Measurements from ENCODE around the gene PLB1.

The PLB1 gene

DNA sequence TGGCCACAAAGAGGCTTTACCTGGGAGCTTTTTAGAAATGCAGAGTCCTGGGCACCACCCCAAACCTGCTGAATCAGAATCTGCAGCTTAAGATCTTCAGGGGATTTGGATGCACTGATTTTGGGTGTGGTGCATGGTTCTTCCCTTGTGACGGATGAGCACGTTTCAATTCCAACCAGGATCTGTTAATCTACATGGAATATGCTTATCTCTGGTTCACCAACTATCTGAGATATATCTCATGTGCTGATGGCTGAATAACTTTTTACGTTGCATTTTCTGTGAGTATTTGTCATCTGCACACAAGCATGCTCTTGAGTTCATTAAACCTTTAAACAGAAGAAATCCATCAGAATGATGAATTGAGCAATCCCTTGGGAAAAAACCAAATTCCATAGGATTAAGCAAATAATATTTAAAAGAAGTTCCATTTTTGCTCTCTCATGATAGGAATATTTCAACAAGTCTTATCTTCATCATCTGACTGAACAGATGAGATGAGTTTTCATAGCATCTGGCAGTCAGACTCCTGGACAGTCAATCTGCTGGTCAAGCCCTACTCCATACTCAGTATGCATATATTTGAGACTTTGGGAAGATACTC is 120.6 kb downstream of the PLB1 start:
- no peak for DNase-seq

GRCh38 chr2:28617502-28618184 is 121.8 kb downstream of the PLB1 start:
- no peak for DNase-seq

- no peak for DNase-seq
Measured at GRCh38 chr2:28618221-28619141, 122.6 kb downstream of the PLB1 start.

DNA sequence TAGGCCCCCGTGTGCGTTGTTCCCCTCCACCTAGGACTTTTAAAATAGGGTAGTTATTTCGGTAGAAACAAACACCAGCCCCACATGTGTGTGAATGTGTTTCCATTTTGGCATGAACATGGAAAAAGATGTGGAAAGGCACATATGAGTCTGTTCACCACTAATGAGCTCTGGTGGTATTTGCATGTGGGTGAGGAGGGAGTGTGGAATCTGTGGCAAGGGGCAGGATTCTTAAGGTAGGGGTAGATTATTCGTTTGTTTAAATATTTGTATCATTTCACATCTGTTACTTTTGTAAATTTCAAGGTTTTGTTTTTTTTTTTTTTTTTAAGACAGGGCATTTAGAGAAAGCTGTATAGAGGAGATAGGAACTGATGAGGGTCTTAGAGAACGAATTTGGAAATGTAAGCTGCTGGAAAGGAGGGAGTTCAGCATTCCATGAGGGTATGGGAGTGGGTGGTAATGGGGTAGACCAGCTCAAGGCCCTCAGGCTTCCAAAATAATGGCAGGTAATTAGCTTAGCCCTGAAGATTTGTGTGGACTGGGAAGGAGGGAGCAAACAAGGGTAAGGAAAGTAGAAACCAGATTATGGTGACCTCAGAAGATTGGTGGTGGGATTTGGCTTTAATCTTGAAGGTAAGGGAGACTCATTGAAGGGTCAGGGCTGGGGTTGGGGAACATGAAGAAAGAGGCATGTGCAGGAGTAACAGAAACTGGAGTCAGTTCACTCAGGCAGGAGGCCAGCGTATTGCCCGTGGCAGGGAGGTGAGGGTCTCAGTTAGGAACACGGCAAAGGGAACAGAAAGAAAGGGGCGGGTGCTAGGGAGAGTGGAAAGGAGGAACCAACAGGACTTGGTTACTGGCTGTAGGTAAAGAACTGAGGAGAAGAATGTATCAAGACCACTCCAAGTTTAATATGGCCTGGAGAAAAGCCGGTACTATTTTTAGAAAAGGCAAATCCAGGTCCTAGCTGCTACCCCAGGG is 123.6 kb downstream of the PLB1 start:
- no peak for DNase-seq

DNA sequence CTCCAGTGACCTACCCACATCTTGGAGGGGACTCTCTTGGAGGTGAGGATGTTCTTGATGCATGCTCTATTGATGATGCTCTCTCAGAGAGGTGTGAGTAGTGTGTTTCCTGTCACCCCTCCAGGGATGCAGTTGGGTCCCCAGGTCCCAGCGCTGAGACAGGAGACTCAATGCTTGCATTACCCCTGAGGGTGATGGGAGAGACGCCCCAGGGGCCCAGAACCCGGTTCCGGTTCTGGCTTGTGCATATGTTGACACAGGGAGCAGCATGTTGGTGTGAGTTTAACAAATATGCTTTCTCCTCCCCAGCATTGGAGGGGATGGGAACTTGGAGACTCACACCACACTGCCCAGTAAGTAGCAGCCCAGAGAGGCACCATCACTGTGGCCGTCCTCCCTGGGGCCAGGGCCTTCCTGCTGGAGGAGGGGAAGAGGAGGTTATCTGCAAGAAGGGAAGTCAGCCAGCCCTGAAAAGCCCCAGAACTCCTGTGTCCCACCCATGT is 124.5 kb downstream of the PLB1 start:
- no peak for DNase-seq

- DNase-seq = no peak
Measured at GRCh38 chr2:28620801-28621171, 124.9 kb downstream of the PLB1 start.

GRCh38 chr2:28621172-28622100 is 125.6 kb downstream of the PLB1 start:
- DNase-seq = no peak

DNA sequence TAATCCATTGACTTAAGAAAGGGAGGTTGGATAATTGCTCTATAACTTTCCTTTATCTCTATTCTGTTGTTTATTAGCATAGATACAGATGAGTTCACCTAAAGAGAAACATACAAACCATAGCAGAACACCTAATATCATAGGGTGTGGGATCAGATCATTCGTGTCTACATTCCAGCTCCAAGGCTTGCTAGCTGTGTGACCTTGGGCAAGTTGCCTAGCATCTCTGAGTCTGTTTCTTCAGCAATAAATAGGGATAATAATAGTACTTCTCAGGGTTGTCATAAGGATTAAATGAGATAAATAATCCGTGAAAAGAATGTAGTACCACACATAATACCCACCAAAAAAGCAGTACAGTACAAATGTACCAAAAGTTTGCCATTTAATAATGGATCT is 126.2 kb downstream of the PLB1 start:
- DNase-seq = no peak

DNA sequence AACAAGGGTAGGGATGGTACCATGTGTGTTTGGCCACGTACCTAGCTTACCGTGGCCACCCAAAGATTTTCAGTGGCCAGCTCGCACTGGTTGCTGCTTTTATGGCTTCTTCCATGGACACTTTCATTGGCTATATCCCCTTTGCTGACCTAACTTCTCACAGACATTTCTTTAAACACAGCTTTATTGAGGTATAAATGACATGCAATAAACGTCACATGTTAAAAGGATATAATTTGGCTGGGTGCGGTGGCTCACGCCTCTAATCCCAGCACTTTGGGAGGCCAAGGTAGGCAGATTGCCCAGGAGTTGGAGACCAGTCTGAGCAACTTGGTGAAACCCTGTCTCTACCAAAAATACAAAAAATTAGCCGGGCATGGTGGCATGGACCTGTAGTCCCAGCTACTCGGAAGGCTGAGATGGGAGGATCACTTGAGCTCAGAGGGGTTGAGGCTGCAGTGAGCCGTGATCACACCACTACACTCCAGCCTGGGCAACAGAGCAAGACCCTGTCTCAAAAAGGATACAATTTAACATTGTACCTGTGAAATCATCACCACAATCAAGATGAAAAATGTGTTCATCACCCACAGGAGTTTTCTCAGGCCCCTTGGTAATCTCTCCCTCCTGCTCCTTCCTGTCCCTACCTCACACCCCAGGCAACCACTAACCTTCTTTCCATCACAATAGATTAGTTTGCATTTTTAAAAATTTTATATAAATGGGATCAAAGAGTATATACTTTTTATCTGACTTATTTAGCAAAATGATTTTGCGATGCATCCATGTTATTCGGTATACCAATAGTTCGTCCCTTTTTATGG is 127.9 kb downstream of the PLB1 start:
- no peak for DNase-seq

DNA sequence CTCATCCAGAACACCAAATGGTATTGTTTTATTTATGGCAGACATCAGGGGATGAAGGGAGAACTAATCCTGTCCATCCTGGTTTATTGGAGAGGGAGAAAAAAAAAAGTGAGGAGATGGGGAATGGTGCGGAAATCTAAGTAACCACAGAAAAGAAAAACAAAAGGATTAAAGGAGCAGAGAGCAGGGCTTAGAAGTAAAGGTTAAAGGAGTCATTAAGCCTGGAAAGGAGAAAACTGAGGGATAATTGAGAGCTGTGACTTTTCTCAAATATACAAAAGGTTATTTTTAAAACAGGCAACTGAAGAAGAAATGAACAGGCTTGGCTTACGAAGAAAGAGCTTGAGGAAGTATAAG is 128.6 kb downstream of the PLB1 start:
- no peak for DNase-seq

- DNase-seq = no peak
Measured at GRCh38 chr2:28624793-28625701, 129.2 kb downstream of the PLB1 start.

DNA sequence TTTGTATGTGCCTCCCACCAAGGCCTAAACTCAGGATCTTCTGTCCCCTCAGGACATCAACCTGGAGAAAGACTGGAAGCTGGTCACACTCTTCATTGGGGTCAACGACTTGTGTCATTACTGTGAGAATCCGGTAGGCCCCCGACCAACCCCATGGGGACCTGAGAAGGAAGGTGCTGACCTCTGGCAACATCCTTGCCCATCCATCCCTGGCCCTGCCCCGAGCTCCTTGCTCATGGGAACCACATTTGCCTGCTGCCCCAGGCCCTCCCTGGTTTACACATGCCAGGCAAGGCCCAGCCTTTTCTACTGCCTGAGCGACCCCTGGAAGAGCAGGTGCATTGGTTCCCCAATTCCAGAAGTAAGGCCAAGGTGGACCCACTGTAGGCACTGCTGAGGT is 130.5 kb downstream of the PLB1 start:
- no peak for DNase-seq

DNA sequence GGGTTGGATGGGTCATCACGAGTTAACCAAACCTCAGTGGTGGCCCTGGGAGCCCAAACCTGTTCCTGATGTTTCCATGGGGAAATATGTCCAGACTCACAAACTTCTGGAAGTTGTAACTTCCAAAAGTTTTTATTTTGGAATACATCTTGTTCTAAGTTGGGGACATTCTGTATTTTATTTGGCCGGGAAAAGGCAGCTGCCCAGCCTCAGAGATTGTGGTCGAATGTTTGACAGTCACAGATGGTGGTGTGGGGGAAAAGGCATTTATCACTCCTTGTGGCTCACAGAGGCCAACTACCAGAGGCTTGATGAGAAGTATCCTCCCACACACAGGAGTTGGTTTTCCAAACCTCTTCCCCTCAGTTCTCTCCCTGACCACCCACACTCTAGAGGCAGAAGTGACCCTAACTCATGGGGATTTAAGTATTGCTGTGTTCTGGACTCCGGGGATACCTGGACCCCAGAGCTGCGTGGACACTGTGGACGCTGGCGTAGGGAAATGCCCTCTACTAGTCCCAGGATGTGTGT is 131.1 kb downstream of the PLB1 start:
- no peak for DNase-seq

- DNase-seq = no peak
Measured at GRCh38 chr2:28627722-28628480, 132.0 kb downstream of the PLB1 start.

GRCh38 chr2:28628506-28628905 is 132.6 kb downstream of the PLB1 start:
- DNase-seq = no peak

- no peak for DNase-seq
Measured at GRCh38 chr2:28628987-28629386, 133.1 kb downstream of the PLB1 start.

GRCh38 chr2:28629910-28630309 is 134.1 kb downstream of the PLB1 start:
- DNase-seq = no peak

DNA sequence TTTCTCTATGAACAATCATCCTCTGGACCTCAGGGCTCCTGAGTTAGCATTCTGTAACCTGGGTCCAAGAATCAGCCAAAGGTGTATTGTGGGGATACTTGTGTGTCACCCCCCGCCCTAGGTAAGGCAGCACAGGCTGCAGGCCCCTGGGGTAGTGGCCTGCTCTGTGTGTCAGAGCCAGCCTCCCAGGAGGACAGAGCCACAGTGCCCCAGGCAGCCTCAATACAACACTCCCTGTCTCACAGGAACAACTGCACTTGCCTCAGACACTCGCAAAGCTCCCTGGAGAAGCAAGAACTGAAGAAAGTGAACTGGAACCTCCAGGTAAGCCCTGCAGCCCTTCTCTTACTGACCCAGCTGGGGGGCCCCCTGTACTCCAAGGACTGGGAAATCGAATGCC is 134.5 kb downstream of the PLB1 start:
- DNase-seq = no peak
